HUES6 (cell line): Measurements from ENCODE around the gene HIVEP3.

ENCODE experiments used
- H3K27ac ChIP-seq: 2 replicates; pipeline ENCODE4 v1.7.0; 2013; ENCODE audit warnings: low read depth, mild to moderate bottlenecking, low read length, inconsistent platforms
- H3K27me3 ChIP-seq: 2 replicates; pipeline ENCODE4 v1.6.1; 2013; ENCODE audit warnings: low read length; ENCODE audit not compliant: control insufficient read depth, insufficient read depth
- H3K36me3 ChIP-seq: 2 replicates; pipeline ENCODE4 v1.6.1; 2013; ENCODE audit warnings: low read length; ENCODE audit not compliant: control insufficient read depth, insufficient read depth
- H3K4me1 ChIP-seq: 2 replicates; pipeline ENCODE4 v1.6.1; 2013; ENCODE audit warnings: low read length; ENCODE audit not compliant: control insufficient read depth, insufficient read depth
- H3K4me3 ChIP-seq: 2 replicates; pipeline ENCODE4 v1.5.1; 2013; ENCODE audit warnings: low read depth, low read length
- H3K9ac ChIP-seq: one replicate; pipeline ENCODE4 v1.6.1; 2013; ENCODE audit warnings: mild to moderate bottlenecking, low read length
- H3K9me3 ChIP-seq: 2 replicates; pipeline ENCODE4 v1.6.1; 2013; ENCODE audit warnings: low read depth, low read length; ENCODE audit not compliant: control insufficient read depth, insufficient read depth

Gene HIVEP3

GRCh38 chr1:41641941-41642527, 276.7 kb downstream of the HIVEP3 start:
- H3K36me3 ChIP-seq: no peaks in the 10 kb centered on the region
- H3K27me3 ChIP-seq: no peaks in the 10 kb centered on the region
- no peak overlapping the region for H3K27ac ChIP-seq
- no peak overlapping the region for H3K4me3 ChIP-seq
- H3K9me3 ChIP-seq: no peaks in the 10 kb centered on the region
- no peak overlapping the region for H3K9ac ChIP-seq
- no peaks in the 10 kb centered on the region; the same call in 1 of the 2 replicates for H3K4me1 ChIP-seq

GRCh38 chr1:41641475-41641814, 277.3 kb downstream of the HIVEP3 start:
- H3K4me1 ChIP-seq: no peaks in the 10 kb centered on the region; the same call in 1 of the 2 replicates
- H3K9me3 ChIP-seq: no peaks in the 10 kb centered on the region
- H3K9ac ChIP-seq: no peak overlapping the region
- H3K36me3 ChIP-seq: no peaks in the 10 kb centered on the region
- no peaks in the 10 kb centered on the region for H3K27me3 ChIP-seq
- no peak overlapping the region for H3K4me3 ChIP-seq
- no peak overlapping the region for H3K27ac ChIP-seq

- H3K4me3 ChIP-seq: no peak overlapping the region
- H3K27me3 ChIP-seq: no peaks in the 10 kb centered on the region
- no peaks in the 10 kb centered on the region; the same call in 1 of the 2 replicates for H3K4me1 ChIP-seq
- H3K36me3 ChIP-seq: no peaks in the 10 kb centered on the region
- no peak overlapping the region for H3K9ac ChIP-seq
- H3K27ac ChIP-seq: no peak overlapping the region
- H3K9me3 ChIP-seq: no peaks in the 10 kb centered on the region
These were observed 277.8 kb downstream of the HIVEP3 start for GRCh38 chr1:41640756-41641474.

- H3K36me3 ChIP-seq: no peaks in the 10 kb centered on the region
- H3K4me3 ChIP-seq: no peak overlapping the region
- no peak overlapping the region for H3K9ac ChIP-seq
- H3K27me3 ChIP-seq: no peaks in the 10 kb centered on the region
- H3K4me1 ChIP-seq: no peaks in the 10 kb centered on the region; the same call in 1 of the 2 replicates
- H3K27ac ChIP-seq: no peak overlapping the region
- no peaks in the 10 kb centered on the region for H3K9me3 ChIP-seq
These were observed 278.5 kb downstream of the HIVEP3 start for GRCh38 chr1:41640141-41640751.

GRCh38 chr1:41639332-41639936, 279.3 kb downstream of the HIVEP3 start:
- no peaks in the 10 kb centered on the region for H3K9me3 ChIP-seq

GRCh38 chr1:41638086-41639024, 280.4 kb downstream of the HIVEP3 start:
- H3K27me3 ChIP-seq: no peaks in the 10 kb centered on the region
- H3K4me1 ChIP-seq: no peaks in the 10 kb centered on the region; the same call in 1 of the 2 replicates
- H3K9ac ChIP-seq: no peak overlapping the region

More at GRCh38 chr1:41639332-41639936, 279.3 kb downstream of the HIVEP3 start:
- Histone ChIP-seq H3K27me3 (no peaks in the 10 kb centered on the region), H3K27ac (no peak overlapping the region), H3K4me1 (no peaks in the 10 kb centered on the region; the same call in 1 of the 2 replicates), H3K4me3 (no peak overlapping the region), H3K36me3 (no peaks in the 10 kb centered on the region), H3K9ac (no peak overlapping the region)

GRCh38 chr1:41637367-41637766, 281.4 kb downstream of the HIVEP3 start:
- Histone ChIP-seq H3K36me3 (no peaks in the 10 kb centered on the region), H3K4me3 (no peak overlapping the region), H3K27ac (no peak overlapping the region), H3K9ac (no peak overlapping the region), H3K9me3 (no peaks in the 10 kb centered on the region), H3K27me3 (no peaks in the 10 kb centered on the region), H3K4me1 (no peaks in the 10 kb centered on the region; the same call in 1 of the 2 replicates)

More at GRCh38 chr1:41638086-41639024, 280.4 kb downstream of the HIVEP3 start:
- Histone ChIP-seq H3K9me3 (no peaks in the 10 kb centered on the region), H3K27ac (no peak overlapping the region), H3K36me3 (no peaks in the 10 kb centered on the region), H3K4me3 (no peak overlapping the region)

GRCh38 chr1:41633764-41634163, 285.0 kb downstream of the HIVEP3 start:
- Histone ChIP-seq H3K9ac (no peak overlapping the region), H3K36me3 (no peaks in the 10 kb centered on the region), H3K9me3 (no peaks in the 10 kb centered on the region), H3K27ac (no peak overlapping the region), H3K4me1 (no peaks in the 10 kb centered on the region), H3K27me3 (no peaks in the 10 kb centered on the region), H3K4me3 (no peak overlapping the region)

GRCh38 chr1:41632781-41633575, 285.7 kb downstream of the HIVEP3 start:
- no peaks in the 10 kb centered on the region for H3K4me1 ChIP-seq
- no peaks in the 10 kb centered on the region for H3K36me3 ChIP-seq
- no peaks in the 10 kb centered on the region for H3K9me3 ChIP-seq
- no peak overlapping the region for H3K9ac ChIP-seq
- no peak overlapping the region for H3K27ac ChIP-seq
- no peak overlapping the region for H3K4me3 ChIP-seq
- H3K27me3 ChIP-seq: no peaks in the 10 kb centered on the region

GRCh38 chr1:41631971-41632370, 286.8 kb downstream of the HIVEP3 start:
- Histone ChIP-seq H3K27me3 (no peaks in the 10 kb centered on the region), H3K4me1 (no peaks in the 10 kb centered on the region), H3K4me3 (no peak overlapping the region), H3K9ac (no peak overlapping the region), H3K9me3 (no peaks in the 10 kb centered on the region), H3K27ac (no peak overlapping the region), H3K36me3 (no peaks in the 10 kb centered on the region)
